Fibroblast of lung (primary cell): Measurements from ENCODE around the gene ARRB1.

Experiments
- CTCF ChIP-seq, 2 donors: IDR thresholded peaks in 1 of 2; conservative IDR thresholded peaks in 1 of 2; 1 replicate in 1 of 2; 2 replicates in 1 of 2; pipeline ENCODE4 v1.5.1; 2011 to 2012; ENCODE audit warnings: low read length in 2 of 2, control low read depth in 1 of 2, inconsistent platforms in 1 of 2, low read depth in 1 of 2, mild to moderate bottlenecking in 1 of 2
- EZH2 ChIP-seq: IDR thresholded peaks from 2 replicates; pipeline ENCODE4 v1.5.1; 2012; ENCODE audit warnings: low read length, control low read depth, mild to moderate bottlenecking; ENCODE audit errors: missing control alignments

GRCh38 chr11:75214843-75215242 is 136.6 kb downstream of the ARRB1 start:
- no peak for TF ChIP-seq CTCF (conservative IDR thresholded peaks at IDR 0.05 in 1 of 2, IDR thresholded peaks at IDR 0.05 in 1 of 2; ENCODE audit: low read depth in 1 of 2, low read length in 2 of 2)
- TF ChIP-seq EZH2, result no peak
